Activated T-helper 9 cell treated with anti-CD3 and anti-CD28 coated beads, Interleukin-2, amount 50 U/mL, for 16 hours (primary cell): Measurements from ENCODE around the gene KCNMB2.
"Not testable (repeated sequence)": the region's sequence is repeated elsewhere in the genome, so short reads cannot be mapped to it uniquely, and the experiment has no call there.

Experiments used
- DNase-seq: peaks from one replicate; pipeline ENCODE4 v3.0.0-alpha.2; 2020; ENCODE audit warnings: low read depth

The KCNMB2 gene

GRCh38 chr3:178699810-178700209 lies 163.6 kb downstream of the KCNMB2 start:
- DNase-seq = no peak

- DNase-seq = no peak
Measured at GRCh38 chr3:178703268-178703975, 167.2 kb downstream of the KCNMB2 start.

- DNase-seq = no peak
Measured at GRCh38 chr3:178705925-178706324, 169.7 kb downstream of the KCNMB2 start.

- no peak for DNase-seq
Measured at GRCh38 chr3:178706411-178706810, 170.2 kb downstream of the KCNMB2 start.

GRCh38 chr3:178707311-178708031 lies 171.2 kb downstream of the KCNMB2 start:
- DNase-seq = no peak

GRCh38 chr3:178709051-178709450 lies 172.8 kb downstream of the KCNMB2 start:
- no peak for DNase-seq

GRCh38 chr3:178711753-178712152 lies 175.5 kb downstream of the KCNMB2 start:
- DNase-seq = no peak

GRCh38 chr3:178712247-178712646 lies 176.0 kb downstream of the KCNMB2 start:
- DNase-seq = no peak

GRCh38 chr3:178714925-178715832 lies 178.9 kb downstream of the KCNMB2 start:
- no peak for DNase-seq

GRCh38 chr3:178718995-178719635 lies 182.9 kb downstream of the KCNMB2 start:
- DNase-seq = no peak

- no peak for DNase-seq
Measured at GRCh38 chr3:178732824-178733223, 196.6 kb downstream of the KCNMB2 start.

- DNase-seq = no peak
Measured at GRCh38 chr3:178735032-178735674, 198.9 kb downstream of the KCNMB2 start.

- DNase-seq = no peak
Measured at GRCh38 chr3:178736300-178736699, 200.1 kb downstream of the KCNMB2 start.

GRCh38 chr3:178739720-178740119 lies 203.5 kb downstream of the KCNMB2 start:
- no peak for DNase-seq

- no peak for DNase-seq
Measured at GRCh38 chr3:178741020-178741419, 204.8 kb downstream of the KCNMB2 start.

GRCh38 chr3:178743297-178743696 lies 207.1 kb downstream of the KCNMB2 start:
- no peak for DNase-seq

- not testable (repeated sequence) for DNase-seq
Measured at GRCh38 chr3:178745861-178746655, 209.8 kb downstream of the KCNMB2 start.

GRCh38 chr3:178748874-178749273 lies 212.6 kb downstream of the KCNMB2 start:
- no peak for DNase-seq

GRCh38 chr3:178749471-178749870 lies 213.2 kb downstream of the KCNMB2 start:
- DNase-seq = no peak

- no peak for DNase-seq
Measured at GRCh38 chr3:178750639-178751300, 214.5 kb downstream of the KCNMB2 start.
